ENCODE results near the gene ARL6IP5.

Gene ARL6IP5

GRCh38 chr3:69119681-69120080 lies 34.9 kb downstream of the ARL6IP5 start:
- DNase-seq = no peak

DNA sequence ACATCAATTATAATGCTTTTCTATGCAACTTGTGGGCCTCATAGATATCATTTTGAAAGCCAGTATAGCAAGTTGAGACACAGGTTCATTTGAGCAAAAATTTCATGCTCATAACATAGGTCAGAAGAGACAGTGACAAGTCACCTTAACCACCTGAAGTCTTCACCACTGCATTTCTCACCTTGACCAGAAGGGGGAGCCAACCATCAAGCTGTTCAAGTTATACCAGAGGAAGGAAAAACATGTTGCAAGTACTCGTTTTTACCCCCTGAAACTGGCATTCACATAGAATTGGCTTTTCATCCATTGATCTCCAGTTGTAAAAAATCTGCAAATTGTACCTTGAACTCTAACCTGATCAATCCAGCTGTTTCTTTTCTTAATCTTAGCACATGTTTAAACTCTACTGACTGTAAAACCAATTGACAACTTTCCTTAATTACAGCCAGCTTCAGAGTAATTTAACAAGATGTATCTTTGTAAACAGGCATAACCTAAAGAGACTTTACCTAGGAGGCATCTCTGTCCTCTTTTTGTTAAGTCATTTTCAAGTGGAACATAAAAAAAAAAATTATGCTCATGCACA lies 36.2 kb downstream of the ARL6IP5 start:
- DNase-seq = peak; percentile 0

- DNase-seq = no peak
Measured at GRCh38 chr3:69121513-69121912, 36.8 kb downstream of the ARL6IP5 start.

GRCh38 chr3:69121950-69122349 lies 37.2 kb downstream of the ARL6IP5 start:
- DNase-seq = no peak

- DNase-seq = no peak
Measured at GRCh38 chr3:69122403-69122802, 37.7 kb downstream of the ARL6IP5 start, which contains the start of gene LMOD3. Gene LMOD3 (minus strand): TSS chr3:69122595. CDS start chr3:69122386, 209 bp downstream.

DNA sequence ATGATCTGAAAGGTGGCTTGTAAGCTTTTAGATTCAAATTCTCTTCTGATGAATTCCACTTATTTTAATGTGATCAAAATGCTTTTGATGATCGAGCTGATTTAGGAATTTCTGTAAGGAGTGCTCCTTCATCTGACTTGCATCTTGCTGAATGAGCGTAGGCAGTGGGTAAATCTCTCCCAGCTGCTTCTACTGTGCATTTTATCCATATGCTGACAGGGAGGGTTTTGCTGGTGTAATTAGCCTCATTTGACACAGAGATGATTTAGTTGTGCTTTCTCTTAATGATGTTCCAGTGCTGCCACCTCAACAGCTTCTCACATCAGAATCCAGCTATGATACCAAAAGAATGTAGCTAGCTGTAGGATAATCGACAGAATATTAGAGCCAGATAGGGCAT lies 41.5 kb downstream of the ARL6IP5 start:
- DNase-seq = no peak

DNA sequence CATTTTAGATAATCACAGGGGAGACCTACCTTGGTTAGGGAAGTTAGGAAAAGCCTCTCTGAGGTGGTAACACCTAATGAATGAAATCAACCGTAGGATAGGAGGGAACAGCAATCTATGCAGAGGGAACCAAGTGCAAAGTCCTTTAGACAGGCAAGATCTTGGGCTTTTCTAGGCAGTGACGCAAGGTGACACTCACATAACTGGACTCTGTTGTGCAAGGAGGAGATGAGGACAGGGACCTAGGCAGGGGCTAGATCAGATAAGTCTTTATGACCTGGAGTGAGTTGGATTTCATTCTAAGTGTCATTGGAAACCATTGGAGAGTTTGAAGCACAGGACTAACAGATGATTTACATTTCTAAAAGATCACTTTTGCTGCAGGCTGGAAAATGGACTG lies 42.3 kb downstream of the ARL6IP5 start:
- no peak for DNase-seq

DNA sequence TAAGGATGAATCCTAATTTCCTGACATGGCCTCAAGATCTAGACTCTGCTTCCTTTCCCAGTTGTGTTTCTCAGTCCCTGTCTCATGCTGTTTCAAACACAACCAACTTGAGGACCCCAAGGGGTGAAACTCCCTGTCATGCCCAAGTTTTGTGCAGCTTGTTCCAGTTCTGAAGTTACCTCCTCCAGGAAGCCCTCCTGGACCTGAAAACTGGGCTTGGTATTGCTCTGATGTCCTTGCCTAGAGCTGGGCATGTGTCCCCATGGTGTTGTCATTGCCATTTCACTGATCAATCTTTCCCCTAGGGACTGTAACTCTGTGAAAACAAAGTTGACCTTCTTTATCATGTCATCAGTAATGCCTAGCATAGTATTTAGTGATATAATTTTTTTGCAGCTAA lies 43.8 kb downstream of the ARL6IP5 start:
- DNase-seq = no peak

DNA sequence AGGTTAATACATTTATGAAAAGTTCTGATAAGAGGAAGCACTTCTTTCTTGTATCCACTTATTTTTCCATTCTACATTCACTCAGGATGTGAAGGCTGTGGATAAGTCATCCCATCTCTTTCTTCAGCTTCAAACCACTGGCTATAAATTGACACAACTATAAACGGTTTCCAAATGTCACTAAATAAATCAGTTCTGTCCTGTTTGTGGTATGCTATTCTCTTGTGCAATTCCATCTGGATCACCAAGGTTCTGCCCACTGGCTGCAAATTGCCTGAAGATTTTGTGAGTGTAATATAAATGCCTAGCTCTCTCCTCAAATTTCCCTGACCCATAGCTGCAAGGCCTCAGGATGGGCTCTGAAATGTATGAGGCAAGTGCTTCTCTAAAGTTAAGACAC lies 44.8 kb downstream of the ARL6IP5 start:
- DNase-seq = no peak

- DNase-seq = no peak
Measured at GRCh38 chr3:69130689-69131088, 46.0 kb downstream of the ARL6IP5 start.

DNA sequence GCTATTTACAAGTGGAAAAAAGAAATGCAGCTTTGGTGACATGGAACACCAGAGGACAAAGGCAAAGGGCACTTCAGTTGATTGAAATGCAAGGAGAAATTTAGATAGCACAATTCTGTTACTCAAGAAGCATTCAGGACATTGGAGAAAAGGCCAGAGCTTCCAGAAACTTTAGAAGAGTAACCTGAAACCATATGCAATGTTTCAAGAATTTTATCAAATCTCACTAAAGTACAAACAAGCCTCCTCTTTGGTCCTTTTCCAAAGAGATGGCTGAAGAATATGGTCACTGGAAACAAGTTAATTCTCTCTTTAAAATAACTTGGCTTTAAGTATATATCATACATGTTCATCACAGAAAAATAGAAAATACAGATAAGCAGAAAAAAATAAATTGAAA lies 52.3 kb downstream of the ARL6IP5 start:
- DNase-seq = no peak

GRCh38 chr3:69137412-69137811 lies 52.7 kb downstream of the ARL6IP5 start:
- DNase-seq = no peak

- no peak for DNase-seq
Measured at GRCh38 chr3:69141313-69141712, 56.6 kb downstream of the ARL6IP5 start.

DNA sequence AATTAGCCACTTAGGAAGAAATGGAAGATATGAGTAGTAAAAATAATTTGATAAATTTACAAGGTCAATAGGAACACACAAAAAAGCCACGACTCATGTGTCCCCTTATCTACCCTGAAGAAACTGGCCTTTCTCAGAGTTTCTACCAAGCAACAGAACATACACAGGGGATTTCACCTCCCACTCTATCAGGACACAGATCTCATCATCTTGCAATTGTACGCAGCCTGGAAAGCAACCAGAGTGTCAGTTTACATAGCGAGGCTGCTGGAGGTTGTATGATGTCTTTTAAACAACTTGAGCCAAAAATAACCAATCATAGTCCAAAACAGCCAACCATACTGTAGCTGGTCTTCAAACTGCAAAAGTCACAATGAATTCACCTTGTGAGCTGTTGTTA lies 57.4 kb downstream of the ARL6IP5 start:
- no peak for DNase-seq

GRCh38 chr3:69142797-69143454 lies 58.2 kb downstream of the ARL6IP5 start:
- no peak for DNase-seq

DNA sequence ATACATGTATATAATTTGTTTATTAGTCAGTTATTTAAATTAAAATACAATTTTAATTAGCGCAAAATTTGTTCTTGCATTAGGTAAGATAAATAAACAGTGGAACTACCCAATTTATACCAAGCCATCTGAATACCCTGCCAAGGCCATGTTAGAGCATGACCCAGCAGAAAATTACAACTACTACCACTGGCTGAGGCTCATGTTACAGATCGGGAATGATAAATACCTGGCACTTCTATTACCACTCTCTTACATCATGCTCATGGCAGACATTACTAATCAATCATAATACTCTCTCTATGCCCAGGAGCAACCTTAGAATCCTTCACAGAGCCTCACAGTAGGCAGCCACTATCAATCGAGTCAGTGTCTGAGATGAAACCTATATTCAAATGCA lies 58.9 kb downstream of the ARL6IP5 start:
- no peak for DNase-seq

- DNase-seq = no peak
Measured at GRCh38 chr3:69144631-69145245, 60.0 kb downstream of the ARL6IP5 start.

DNA sequence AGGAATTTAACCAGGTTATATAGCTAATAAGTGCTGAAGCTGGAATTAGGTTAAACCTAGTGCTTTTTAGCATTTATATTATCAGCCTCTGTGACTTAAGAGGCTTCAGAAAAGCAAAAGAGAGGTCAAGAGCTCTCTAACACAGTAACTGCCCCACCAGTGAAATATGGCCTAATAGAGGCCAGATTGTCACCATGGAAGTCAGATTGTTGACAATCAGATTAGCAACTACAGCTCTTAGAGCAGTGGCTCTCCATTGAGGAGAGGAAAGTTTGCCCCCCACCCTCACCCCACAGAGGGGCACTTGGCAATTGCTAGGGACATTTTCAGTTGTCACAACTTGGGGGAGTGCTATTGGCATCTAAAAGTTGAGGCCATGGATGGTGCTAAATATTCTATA lies 61.0 kb downstream of the ARL6IP5 start:
- no peak for DNase-seq

DNA sequence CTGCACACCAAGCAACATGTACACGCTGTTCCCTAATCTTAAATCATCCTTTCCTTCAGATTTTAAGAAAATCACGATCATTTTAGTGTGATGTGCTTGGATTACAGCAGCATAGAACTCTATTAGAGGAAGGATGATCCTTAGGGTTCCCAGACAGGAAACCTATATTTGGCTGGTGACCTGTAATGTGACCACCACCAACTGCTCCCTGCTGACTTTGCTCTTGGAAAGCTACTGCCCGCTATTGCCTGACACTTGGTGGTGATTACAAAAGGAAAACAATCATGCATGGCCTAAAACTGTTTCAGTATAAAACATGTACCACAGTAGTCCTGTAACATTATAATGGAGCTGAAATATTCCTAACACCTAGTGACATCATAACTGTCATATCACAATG lies 64.8 kb downstream of the ARL6IP5 start:
- no peak for DNase-seq
